NCI-H1105 (cell line): ENCODE data around the gene MRPS2.

Experiments
- DNase-seq: peaks from one replicate; lab custom pipeline; 2025; lab: John Stamatoyannopoulos, UW

The MRPS2 gene

DNA sequence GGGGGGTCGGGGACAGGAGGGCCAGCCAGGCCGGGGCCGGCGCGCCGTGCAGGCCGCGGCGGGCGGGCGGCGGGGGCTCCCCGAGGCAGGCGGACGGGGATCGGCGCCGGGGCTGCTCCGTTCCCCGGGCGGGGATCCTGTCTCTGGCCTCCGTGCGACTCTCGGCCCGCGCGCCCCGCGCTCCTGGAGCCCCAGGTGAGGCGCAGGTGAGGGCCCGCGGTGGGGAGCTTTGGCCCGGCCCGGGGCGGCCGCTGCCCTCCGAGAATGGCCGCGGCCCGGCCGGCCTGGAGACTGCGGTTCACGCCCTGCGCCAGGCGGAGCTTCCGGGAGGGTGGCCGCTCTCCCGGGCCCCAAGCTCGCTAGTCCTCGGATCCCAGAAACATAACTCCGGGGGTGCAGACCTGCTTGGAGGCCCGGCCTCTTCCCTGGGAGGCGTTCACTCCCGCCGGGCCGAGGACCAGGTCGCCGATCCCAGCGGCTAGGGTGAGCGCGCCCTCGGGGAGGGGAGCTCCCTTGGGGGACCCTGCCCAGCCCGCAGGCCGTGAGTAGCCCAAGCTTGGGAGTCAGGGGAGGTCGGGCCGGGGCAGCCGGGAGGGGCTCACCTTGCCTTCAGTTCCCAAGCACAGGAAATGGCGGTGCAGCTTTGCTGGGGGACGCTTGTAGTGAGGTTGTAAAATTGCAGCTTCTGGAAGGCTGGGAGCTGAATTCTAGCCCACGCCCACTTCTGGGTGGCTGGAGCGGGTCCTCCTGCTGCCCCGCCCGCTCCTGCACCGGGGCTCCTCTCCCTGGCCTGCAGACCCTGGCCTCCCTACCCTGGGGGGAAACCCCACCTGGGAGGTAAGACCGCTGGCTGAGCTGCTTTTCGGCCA is 20.2 kb upstream of the MRPS2 start:
- no peak for DNase-seq

DNA sequence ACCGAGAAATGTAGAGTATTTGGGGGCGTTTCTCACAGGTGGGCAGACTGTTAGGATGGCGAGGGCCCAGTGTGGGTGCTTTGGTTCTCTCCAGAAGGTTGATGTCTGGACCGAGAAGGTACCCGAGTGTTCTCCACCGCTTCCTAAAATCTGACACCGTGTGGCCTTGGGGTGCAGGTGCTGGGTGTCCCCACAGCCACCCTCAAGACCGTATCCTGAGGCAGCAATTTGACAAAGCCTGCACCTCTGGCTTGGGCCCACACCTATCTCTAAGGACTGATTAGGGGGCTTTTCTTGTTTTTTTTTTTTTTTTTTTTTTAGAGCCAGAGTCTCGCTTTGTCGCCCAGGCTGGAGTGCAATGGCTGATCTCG is 19.6 kb upstream of the MRPS2 start:
- DNase-seq, result no peak

DNA sequence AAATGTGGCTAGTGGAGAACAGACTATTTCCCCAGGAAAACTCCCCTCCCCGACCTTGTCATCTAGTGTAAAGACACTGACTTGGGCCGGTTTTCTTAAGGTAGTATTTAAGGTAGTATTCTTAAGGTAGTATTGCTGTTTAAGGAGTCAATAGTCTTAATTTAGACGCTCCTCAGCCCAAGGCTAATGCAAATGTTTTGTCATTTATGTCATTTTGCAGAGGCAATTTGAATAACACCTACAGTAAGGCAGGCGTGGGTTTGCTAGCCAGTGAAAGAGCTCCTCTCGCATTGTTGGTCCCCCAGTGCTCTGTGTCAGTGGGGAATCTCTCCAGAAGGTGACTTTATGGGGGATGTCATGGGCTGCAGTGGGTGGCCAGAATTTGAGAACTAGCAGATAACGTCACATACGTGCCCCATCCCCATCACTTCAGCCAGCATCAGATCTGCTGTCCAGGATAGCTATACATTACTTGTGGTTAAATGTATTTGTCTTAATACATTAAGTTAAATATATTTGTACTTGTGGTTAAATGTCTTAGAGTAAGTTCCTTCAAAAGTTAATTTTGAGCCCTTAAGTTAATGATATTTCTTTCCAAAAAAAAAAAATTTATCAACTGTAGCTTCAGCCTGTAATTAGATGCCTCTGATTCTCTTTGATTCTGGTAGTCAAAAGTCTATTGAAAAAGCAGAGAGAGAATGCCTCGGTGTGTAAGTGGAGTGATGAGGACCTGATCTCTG is 18.3 kb upstream of the MRPS2 start:
- no peak for DNase-seq

DNA sequence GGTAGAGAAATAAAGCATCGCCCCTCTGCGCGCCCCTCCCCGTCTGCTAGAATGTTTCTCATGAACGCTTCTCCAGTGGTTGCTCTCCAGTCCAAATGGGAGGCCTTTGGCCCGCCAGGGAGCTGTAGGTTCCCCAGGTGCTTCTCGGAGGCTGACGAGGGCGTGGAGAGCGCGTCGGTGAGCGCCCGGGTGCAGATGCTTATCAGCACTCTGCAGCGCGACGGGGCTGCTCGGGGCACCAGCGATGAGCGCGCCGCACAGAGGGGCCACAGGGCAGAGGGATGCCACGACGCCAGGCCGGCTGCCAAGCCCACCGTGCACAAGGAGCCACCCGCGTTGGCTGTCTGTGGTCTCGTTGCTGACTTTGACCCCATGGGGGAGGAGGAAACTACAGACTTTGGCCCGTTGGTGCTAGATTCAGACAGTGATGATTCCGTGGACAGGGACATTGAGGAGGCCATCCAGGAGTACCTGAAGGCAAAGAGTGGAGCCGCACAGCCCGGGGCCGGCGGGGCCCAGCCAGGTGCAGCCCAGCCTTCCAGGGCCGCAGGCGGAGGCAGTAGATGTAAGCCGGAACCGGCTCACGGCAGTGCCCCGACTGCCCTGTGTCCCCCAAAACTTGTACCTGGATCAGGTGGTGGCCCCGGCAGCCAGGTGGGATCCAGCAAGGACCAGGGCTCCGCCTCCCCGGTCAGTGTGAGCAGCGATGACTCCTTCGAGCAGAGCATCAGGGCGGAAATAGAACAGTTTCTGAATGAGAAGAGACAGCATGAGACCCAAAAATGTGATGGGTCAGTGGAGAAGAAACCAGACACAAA is 15.8 kb upstream of the MRPS2 start:
- DNase-seq, result no peak

DNA sequence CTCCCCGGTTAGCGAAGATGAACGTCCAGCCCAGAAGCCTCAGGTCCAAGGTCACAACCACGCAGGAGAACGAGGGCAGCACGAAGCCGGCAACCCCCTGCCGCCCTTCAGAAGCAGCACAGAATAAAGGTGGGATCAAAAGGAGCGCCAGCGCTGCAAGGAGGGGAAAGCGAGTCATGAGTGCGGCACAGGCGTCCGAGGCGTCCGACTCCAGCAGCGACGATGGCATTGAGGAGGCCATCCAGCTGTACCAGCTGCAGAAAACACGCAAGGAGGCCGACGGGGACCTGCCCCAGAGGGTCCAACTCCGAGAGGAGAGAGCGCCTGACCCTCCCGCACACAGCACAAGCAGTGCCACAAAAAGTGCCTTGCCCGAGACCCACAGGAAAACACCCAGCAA is 15.1 kb upstream of the MRPS2 start:
- DNase-seq, result no peak

DNA sequence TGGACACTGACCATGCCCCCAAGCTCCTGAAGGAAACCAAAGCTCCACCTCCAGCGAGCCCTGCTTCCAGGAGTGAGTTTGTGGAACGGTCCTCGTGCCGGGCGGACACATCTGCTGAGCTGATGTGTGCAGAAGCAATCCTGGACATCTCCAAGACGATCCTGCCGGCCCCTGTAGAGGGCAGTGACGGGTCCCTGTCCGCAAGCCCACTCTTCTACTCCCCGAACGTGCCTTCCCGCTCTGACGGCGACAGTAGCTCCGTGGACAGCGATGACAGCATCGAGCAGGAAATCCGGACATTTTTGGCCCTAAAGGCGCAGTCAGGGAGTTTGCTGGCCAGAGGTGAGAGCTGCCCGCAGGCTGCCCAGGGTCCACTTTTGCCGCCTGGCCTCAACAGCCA is 14.7 kb upstream of the MRPS2 start:
- no peak for DNase-seq

DNA sequence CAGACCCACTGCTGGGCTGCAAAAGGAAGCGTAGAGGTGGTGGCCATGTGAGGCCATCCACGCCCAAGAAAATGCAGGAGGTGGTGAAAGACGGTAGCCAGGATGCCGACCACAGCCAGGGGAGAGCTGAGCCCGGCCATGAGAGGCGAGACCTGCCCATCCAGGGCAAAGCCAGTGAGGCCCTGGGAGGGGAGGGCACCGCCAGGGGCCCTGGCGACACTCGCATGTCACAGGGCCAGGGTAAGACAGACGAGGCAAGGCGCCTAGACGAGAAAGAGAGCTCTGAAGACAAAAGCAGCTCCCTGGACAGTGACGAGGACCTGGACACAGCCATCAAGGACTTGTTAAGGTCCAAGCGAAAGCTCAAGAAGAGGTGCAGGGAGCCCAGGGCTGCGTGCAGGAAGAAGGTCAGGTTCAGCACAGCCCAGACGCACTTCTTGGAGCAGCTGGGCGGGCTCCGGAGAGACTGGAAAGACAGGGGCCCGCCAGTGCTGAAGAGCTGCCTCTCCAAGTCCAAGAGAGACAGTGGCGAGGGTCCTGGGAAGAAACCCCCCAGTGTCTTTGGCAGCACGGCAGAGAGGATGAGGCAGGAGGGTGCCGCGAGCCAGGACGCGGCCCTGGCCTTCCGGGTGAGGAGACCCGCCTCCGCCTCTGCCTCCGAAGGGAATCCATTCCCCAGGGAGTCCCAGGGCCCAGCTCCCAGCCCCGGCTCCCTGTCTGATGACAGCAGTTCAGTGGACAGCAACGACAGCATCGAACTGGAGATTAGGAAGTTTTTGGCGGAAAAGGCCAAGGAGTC is 14.0 kb upstream of the MRPS2 start:
- DNase-seq, result no peak

DNA sequence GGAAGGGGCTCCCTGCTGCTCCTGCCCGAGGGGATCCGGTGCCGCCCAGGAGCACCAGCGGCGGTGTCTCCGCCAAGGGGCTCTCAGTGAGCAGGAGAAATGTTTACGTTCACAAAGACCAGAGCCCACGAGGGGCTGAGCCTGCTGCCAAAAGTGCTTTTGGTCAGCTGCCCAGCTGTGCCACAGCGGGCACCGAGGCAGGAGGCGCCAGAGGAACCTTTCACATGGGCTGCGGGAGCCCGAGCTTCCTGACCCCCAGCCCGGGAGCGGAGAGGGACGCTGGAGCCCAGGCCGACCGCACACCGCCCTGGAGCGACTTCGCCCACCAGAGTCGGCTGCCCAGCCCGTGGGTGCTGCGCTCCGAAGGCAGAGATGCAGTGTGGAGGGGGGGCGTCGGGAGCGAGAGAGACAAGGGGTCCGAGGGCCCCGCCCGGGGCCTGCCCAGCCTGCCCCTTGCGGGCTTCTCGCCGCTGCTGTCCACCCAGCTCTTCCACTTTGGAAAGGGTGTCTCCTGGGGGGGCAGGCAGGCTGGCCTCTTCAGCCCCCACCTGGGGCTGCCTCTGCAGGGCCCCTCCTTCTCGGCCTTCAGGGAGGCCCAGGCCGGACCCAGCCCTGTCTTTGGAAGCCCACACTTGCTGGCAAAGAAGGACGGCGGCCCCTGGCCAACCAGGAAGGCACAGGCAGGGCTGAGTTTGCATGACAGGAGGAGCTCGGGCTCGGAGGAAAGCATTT is 13.0 kb upstream of the MRPS2 start:
- DNase-seq, result no peak

DNA sequence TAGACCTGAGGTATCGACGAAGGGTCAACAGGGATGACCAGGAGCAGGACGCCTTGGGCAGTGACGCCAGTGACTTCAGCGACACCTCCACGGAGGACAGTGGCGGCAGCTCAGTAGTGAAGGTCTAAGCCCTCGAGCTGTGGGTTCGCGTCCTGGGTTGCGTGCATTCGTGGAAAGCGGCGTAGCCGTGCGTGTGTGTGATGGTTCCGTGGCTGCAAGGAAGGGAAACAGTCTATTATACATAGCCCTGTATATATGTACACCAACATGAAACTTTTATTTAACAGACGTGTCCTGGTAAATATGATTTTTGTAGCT is 12.5 kb upstream of the MRPS2 start:
- no peak for DNase-seq

DNA sequence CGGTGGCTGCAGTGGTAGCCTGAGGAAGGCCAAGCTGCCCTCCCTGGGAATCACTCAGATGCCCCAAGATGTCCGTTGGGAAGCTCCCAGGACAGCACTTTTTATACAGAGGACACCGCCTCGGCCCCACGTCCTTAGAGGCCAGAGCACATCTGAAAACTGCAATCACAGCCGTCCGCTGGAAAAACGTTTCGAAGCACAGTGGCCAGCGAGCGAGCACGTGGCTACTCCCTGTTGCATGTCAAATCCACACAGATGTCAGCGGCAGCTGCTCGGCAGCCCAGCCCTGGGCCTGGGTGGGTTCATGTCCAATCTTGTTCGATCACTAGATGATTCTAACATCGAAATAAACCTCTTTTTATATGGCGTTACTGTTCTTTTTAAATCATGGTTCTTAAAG is 12.0 kb upstream of the MRPS2 start:
- DNase-seq, result no peak

DNA sequence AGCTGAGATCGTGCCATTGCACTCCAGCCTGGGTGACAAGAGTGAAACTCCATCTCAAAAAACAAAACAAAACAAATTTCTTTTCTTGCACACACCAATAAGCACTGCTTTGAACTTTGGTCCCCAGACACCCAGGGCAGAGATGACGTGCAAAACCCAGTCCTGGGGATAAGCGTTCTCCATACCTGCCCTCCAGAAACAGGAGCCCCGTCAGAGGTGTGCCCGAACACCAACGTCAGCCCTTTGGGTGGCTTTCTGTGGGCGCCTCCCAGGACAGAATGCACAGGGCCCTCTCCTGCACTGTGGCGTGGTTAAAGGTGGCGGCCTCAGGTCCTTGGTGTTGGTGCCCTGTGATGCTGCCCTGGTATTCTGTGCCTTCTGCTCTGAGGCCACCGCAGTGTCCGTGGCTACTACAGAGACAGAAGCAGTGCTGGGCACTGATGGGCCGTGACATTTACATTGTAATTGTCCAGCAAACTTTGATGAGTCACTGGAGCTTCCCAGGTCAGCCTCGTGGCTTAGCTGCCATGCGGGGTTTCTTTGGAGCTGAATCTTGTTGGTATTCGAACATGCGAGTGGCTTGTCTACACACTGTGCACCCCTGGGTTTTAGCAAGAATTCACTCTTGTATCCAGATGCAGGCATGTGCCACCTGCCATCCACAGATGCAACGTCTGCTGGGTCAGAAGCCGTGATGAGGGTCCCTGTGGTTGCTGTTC is 11.1 kb upstream of the MRPS2 start:
- DNase-seq, result no peak

DNA sequence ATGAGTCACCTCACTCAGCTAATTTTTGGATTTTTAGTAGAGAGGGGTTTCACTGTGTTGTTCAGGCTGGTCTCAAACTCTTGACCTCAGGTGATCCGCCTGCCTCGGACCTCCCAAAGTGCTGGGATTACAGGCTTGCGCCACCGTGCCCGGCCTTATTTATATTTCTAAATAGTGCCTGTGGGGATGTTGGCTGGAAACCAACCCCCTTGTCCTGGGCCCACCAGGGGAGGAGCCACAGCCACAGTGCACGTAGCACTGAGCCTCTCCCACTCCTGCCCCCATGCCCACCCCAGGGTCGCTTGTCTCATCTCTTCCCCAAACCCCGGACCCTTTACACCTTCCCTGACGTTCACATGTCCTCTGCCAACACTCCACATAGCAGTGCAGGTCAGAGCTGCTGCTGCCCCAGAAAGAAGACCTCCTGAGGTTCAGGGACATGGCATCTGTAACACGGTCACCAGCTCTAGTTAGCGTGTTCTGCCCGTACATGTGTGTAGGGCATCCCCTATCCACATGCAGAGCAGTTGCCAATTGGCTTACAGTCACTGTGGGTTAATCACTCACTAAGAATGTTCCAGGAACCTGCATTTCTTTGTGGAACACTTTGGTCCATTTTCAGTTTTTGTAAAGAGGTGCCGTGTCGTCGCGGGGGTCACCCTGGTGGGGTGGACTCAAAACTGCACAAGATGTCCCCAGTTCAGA is 10.2 kb upstream of the MRPS2 start:
- no peak for DNase-seq

DNA sequence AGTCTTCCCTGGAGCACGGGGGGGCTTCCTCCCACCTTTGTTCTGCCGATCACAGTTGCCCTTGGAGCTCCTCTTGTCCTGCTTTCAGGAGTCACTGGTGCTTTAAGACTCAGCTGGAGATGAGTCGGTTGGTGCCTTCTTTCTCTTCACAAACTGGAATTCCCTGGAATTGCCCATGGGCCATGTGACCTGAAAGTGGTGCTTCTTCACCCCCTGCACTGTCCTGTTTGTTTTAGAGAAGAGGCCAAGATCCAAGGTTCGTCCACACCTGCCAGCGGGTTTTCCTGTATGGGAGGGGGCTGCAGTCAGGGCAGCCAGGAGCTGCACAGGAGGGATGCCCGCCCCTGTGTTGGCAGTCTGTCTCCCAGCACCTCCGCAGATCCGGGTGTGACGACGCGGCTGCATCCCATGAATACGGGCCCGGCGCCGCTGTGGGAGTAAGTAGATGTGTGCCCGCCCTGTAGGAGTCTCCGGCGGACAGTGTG is 9.5 kb upstream of the MRPS2 start:
- no peak for DNase-seq

DNA sequence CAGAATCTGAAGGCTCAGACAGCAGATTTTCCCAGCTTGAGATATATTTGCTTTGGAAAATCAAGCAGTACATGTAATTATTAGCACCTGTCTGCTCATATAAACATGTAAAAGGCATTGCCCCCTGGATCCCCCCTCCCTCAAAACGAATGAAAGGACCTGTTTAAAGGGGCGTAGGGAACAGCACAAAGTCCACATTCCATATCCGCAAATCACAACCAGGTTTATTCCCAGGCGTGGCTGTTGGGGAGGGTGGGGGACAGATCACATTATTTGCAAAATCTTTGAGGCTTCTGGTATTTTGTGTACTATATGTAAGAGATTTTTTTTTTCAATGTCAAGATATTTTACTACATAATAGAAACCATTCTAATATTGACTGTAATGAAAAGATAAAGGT is 8.7 kb upstream of the MRPS2 start:
- DNase-seq, result no peak

DNA sequence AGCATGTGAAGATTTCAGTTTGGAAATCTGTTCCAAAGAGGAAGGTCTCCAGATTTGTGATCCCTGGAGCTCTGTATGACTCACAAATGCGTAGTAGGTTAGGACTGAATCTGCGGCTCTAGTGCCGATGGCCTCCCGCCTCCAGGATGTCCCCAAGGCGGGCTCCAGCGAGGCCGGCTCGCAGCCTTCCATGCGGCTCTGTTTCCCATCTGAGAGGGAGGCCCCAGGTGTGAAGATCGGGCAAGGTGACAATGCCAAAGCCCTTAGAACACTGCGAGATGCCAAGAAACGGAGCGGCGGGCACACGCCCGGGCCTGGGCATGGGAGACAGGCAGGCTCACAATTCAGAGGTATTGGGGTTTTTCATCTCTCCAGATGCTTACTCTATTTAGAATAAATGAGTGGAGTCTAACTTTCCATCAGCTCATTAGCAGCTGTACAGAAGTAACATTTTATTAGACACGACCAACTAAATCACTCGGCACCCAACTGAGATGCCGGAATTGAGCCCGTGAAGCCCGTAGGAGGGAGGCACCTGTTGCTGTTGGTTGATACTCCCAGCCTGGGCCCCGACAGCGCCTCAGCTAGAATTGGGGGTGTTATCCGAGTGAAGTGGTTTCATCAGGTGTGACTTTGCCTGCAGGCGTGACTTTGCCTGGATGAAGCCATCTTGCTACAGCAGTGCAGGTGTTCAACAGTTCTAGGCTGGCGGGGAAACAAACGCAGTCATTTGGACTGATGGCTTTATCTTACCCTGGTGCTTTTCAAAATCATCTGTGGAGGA is 7.4 kb upstream of the MRPS2 start:
- DNase-seq, result peak; percentile 44

DNA sequence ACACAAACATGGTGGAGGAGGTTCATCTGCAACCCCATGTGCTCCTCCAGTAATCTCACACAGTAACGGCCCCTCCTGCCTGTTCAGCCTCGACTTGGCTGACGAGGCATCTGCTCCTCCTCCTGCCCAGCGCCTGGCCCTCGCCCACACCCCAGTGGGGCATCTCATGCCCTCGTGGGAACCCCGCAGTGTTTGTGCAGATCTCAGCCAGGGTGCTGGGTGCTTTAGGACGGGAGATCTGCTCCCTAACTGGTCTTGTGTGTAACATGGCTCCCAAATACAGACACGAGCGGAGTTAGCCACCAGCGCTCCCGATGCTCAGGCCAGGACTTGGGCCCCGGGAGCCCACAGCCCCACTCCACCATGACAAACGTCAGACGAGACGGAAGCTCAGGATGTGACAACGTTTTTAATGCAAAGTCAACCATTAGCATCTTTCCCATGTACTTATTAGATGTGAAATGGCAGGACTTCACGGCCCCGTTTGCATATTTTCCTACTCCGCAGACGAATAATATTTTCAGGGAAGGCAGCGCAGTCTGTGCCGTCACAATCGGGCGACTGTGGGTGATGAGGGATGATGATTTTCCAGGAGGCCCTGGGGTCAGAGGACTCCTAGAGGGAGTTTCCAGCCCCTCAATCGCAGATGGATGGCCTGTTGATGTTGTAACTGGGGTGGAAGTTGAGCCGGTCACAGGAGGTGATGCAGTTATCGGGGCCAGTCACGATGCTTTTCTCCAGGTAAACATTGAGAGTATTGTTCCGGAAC is 5.5 kb upstream of the MRPS2 start:
- no peak for DNase-seq

DNA sequence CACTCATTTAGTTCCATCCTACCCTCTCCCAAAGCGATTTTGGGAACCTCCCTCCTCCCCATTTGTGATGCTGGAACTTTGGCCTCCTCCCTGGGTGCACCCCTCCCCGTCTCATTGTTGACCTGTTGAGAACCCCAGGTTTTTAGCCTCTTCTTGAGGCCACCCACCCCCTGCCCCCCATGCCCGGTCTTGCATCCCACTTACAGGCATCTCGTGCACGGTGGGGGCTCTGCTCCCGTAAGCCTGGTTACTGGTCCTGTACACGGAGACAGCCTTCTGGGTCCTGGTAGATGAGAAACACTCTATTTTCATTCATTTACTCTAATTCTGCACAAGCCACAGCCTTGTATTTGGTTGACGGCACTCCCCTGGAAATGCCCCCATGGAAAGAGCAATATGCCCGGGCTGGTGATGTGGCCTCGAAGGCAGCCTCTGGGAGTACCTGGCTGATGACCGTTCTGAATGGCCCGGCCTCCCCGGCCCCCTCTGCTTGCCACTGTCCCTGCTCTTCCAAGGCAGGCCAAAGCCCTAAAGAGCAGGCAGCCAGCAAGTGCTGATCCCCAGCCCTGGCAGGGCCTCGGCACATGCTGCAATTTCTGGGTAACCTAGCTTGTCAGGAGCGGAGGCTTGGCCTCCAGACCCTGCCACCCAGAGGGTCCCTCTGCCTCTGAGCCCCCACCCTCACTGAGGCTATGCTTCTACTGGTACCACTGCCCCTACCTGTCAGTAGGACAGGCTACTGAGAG is 1.9 kb upstream of the MRPS2 start:
- no peak for DNase-seq
